Gastroesophageal sphincter (tissue), 4 donors: Measurements from ENCODE around the gene PSMB3. TPM values are rescaled to one million over a fixed set of nuclear protein-coding genes. Genes with fewer than 3 reads are reported as not detected.

Experiments
- ATAC-seq: fragments of 150-250 bp; one replicate; pipeline ENCODE4 v1.9.1; 2016; ENCODE audit warnings: mild to moderate bottlenecking, moderate library complexity
- H3K27ac ChIP-seq, 4 donors: fragments of 200-600 bp; sonication (generic) in 3 of 4; 1 replicate in 3 of 4; 2 replicates in 1 of 4; pipeline ENCODE4 v1.5.1; 2016 to 2019
- H3K27me3 ChIP-seq: fragments of 200-600 bp; sonication (generic); one replicate; pipeline ENCODE4 v1.5.1; 2019
- H3K36me3 ChIP-seq, 2 donors: fragments of 200-600 bp; sonication (generic); one replicate each; pipeline ENCODE4 v1.5.1; 2019; ENCODE audit warnings: control low read depth in 1 of 2
- H3K4me1 ChIP-seq, 3 donors: fragments of 200-600 bp; sonication (generic); 1 replicate in 2 of 3; 2 replicates in 1 of 3; pipeline ENCODE4 v1.5.1; 2016 to 2019; ENCODE audit warnings: control low read depth in 2 of 3
- H3K4me3 ChIP-seq, 2 donors: fragments of 200-600 bp; sonication (generic); one replicate each; pipeline ENCODE4 v1.5.1; 2019; ENCODE audit warnings: mild to moderate bottlenecking in 1 of 2, moderate library complexity in 1 of 2
- H3K9me3 ChIP-seq, 3 donors: fragments of 200-600 bp; sonication (generic); one replicate each; pipeline ENCODE4 v1.5.1; 2017 to 2019; ENCODE audit warnings: control low read depth in 2 of 3
- CTCF ChIP-seq, 4 experiments: fragments of 200-600 bp in 2 of 4; fragments of 450-650 bp in 2 of 4; sonication (generic) in 1 of 4; IDR thresholded peaks; one replicate each; pipeline ENCODE4 v1.5.1; 2017 to 2019; ENCODE audit warnings: antibody characterized with exemption in 4 of 4, mild to moderate bottlenecking in 2 of 4, moderate library complexity in 2 of 4
- EP300 ChIP-seq: sonication (generic); formaldehyde crosslinking; IDR thresholded peaks from one replicate; pipeline ENCODE4 v1.6.1; 2017; ENCODE audit warnings: antibody characterized with exemption, mild to moderate bottlenecking
- POLR2A ChIP-seq, 2 donors: fragments of 450-650 bp; IDR thresholded peaks; one replicate each; pipeline ENCODE4 v1.6.1; 2017; ENCODE audit warnings: antibody characterized with exemption in 2 of 2, mild to moderate bottlenecking in 2 of 2, moderate library complexity in 1 of 2
- POLR2AphosphoS5 ChIP-seq: sonication (generic); formaldehyde crosslinking; IDR thresholded peaks from one replicate; pipeline ENCODE4 v1.6.1; 2017; ENCODE audit warnings: antibody characterized with exemption
- WGBS, 2 donors: methylation state at CpG; one replicate each; pipeline ENCODE4 v1.1.5; 2018; ENCODE audit warnings: low coverage in 1 of 2; 5-methylcytosine and 5-hydroxymethylcytosine counted together
- total RNA-seq, 4 donors: library from RNA; depleted of rRNA; stranded (reverse); fragments of >200 nt; gene quantifications; one replicate each; pipeline ENCODE4 v1.1.0, GENCODE V29; 2016

Gene PSMB3
- total RNA-seq, 4 donors from 2014 or later: 107 to 123 (median 117) TPM

- ATAC-seq: no peak
- Histone ChIP-seq H3K9me3 (no peaks in the 10 kb centered on the region), H3K4me3 (no peak overlapping the region), H3K36me3 (peaks cover 0 to 52% of the 10 kb centered on the region in 2 donors), H3K4me1 (peaks cover 0 to 75% (median 17%) of the 10 kb centered on the region in 3 donors), H3K27ac (peak overlapping the region in 2 of 4 donors; percentile 43 to 92), H3K27me3 (no peaks in the 10 kb centered on the region)
- WGBS, 2 donors: 40% methylated on average over 1 of the region's 9 CpGs; no CpG with 5 or more reads in 1 of the 2 donors
- TF ChIP-seq POLR2AphosphoS5 (no peak), EP300 (no peak), CTCF (IDR thresholded peaks at IDR 0.05) (no peak), POLR2A (IDR thresholded peaks at IDR 0.05) (no peak)
Observed at GRCh38 chr17:38733282-38733981, 19.1 kb upstream of the PSMB3 start.

GRCh38 chr17:38733982-38734973 is 18.3 kb upstream of the PSMB3 start:
- H3K27me3 ChIP-seq: no peaks in the 10 kb centered on the region
- H3K4me1 ChIP-seq: peaks cover 0 to 67% (median 16%) of the 10 kb centered on the region in 3 donors
- H3K9me3 ChIP-seq: no peaks in the 10 kb centered on the region
- H3K27ac ChIP-seq: peak overlapping the region in 2 of 4 donors; percentile 14 to 44
- H3K36me3 ChIP-seq: peaks cover 0 to 61% of the 10 kb centered on the region in 2 donors
- ATAC-seq: no peak
- no peak overlapping the region for H3K4me3 ChIP-seq
- TF ChIP-seq POLR2A (IDR thresholded peaks at IDR 0.05) (no peak), EP300 (no peak), POLR2AphosphoS5 (no peak), CTCF (IDR thresholded peaks at IDR 0.05) (peak in 1 of 4 experiments; percentile 14)
- 17 to 25% methylated on average over 4 to 6 of the region's 15 CpGs for WGBS, 2 donors

- 13 to 71% methylated on average over 4 to 6 of the region's 23 CpGs for WGBS, 2 donors
- H3K9me3 ChIP-seq: no peaks in the 10 kb centered on the region
- no peak for TF ChIP-seq EP300
- TF ChIP-seq POLR2A (IDR thresholded peaks at IDR 0.05): no peak
- peak in 3 of 4 experiments; percentile 91 to 96 (median 95) for TF ChIP-seq CTCF (IDR thresholded peaks at IDR 0.05)
- TF ChIP-seq POLR2AphosphoS5: no peak
- no peak for ATAC-seq
- no peak overlapping the region for H3K4me3 ChIP-seq
- H3K27ac ChIP-seq: peak overlapping the region in 2 of 4 donors; percentile 33 to 44
- peaks cover 0 to 62% (median 14%) of the 10 kb centered on the region in 3 donors for H3K4me1 ChIP-seq
- no peaks in the 10 kb centered on the region for H3K27me3 ChIP-seq
- peaks cover 0 to 71% of the 10 kb centered on the region in 2 donors for H3K36me3 ChIP-seq
Observed at GRCh38 chr17:38735161-38735997, 17.2 kb upstream of the PSMB3 start.

- H3K9me3 ChIP-seq: no peaks in the 10 kb centered on the region
- TF ChIP-seq EP300: no peak
- TF ChIP-seq CTCF (IDR thresholded peaks at IDR 0.05): no peak
- no peak for TF ChIP-seq POLR2A (IDR thresholded peaks at IDR 0.05)
- no peak for TF ChIP-seq POLR2AphosphoS5
- peaks cover 0 to 63% of the 10 kb centered on the region in 2 donors for H3K36me3 ChIP-seq
- no peak overlapping the region for H3K4me3 ChIP-seq
- no peak overlapping the region for H3K27ac ChIP-seq
- no peaks in the 10 kb centered on the region for H3K27me3 ChIP-seq
- peaks cover 0 to 62% (median 14%) of the 10 kb centered on the region in 3 donors for H3K4me1 ChIP-seq
- WGBS, 2 donors: 84 to 90% methylated on average over 4 to 6 of the region's 14 CpGs
- ATAC-seq: no peak
Observed at GRCh38 chr17:38738007-38738662, 14.4 kb upstream of the PSMB3 start.
